ENCODE data around the gene SORBS1. TPM values are rescaled to one million over a fixed set of nuclear protein-coding genes. Genes with fewer than 3 reads are reported as not detected.

Gene SORBS1
- 32.8 and 48.0 TPM in 2 replicates for polyA plus RNA-seq

DNA sequence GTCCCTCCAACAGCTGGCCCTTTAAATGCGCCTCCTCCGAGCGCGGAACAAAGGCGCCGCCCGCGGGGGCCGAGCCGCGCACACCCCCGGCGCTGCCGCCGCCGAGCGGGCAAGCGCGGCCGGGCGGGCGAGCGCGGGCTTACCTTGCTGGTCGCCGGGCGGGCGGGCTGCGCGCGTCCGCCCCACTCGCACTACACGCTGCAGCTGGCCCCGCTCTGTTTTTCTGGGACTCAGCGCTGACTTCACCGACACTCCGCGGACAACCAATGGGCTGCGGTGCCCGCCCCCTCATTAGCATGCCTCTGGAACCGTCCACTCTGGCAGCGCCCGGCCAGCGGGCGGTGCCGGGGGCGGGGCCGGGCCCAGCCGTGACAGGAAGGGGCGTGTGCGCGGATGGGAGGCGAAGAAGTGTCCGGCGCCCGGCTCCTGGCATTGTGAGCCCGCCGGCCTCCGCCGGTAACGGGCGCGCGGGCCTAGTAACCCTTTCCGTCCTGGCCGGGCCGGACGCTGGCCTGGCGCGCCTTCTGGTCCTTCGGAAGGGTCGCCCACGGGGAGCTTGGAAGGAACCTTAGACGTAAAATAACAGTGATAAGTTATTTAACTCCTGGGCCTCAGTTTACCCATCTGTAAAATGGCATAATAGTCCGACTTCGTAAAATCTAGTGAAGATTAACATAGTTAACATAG is at the start of gene SORBS1:
SORBS1 (minus strand) TSS at position 195 of the 687 bp plus-strand sequence. CDS start 120,236 bp downstream, outside the sequence.

DNA sequence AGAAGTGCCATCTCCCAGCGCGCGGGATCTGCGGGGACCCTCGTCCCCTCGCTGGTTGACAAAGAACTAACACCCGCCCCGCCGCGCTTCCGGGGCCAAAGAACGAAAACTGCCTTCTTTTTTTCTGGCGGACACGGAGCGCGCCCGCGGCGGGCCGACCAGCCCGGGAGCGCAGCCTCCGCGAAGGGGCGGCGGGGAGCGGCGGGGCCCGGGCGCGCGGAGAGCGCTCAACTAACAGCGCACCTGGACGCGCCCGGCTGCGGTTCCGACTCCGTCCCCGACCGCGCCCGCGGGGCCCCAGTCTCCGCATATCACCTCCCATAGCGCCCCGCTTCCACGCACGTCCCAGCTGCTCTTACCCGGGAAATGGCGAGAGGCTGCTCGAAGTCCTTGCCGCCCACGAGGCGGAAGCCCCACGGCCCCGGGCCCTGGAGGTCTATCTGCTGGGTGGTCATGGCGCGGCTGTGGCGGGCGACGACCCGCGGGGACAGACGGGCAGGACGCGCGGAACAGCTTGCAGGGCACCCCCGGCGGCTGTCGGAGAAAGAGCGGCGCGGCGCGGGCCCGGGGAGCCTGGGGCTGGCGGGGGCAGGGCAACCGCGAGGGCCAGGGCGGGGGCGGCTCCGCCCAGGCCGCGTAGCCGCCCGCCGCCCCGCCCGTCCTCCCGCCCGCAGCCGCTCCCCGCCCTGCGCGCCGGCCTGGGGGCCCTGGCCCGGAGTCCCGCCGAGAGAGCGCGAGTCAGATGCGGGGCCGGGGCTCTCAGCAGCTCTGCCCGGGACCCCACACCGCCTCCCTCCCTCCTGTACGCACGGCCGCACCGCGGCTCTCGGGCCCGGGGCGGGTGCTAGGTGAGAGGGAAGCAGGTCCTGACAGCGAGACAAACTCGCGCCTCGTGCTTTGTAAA is 270.5 kb downstream of the SORBS1 start, which contains the start of gene PDLIM1:
PDLIM1 (minus strand) TSS at position 543 of the 904 bp plus-strand sequence; CDS start at position 455, 88 bp downstream.

Other genes with a start within 250 kb of the SORBS1 start
- gene ALDH18A1, start 95.3 kb upstream of the SORBS1 start, polyA plus RNA-seq = 9.2 and 10.9 TPM in 2 replicates
- gene TCTN3, start 132.6 kb upstream of the SORBS1 start, polyA plus RNA-seq = 23.9 and 28.2 TPM in 2 replicates
- 3.6 and 4.6 TPM in 2 replicates for gene ENTPD1, start 194.8 kb upstream of the SORBS1 start, polyA plus RNA-seq